ENCODE measurements around the gene SVOPL. TPM values are rescaled to one million over a fixed set of nuclear protein-coding genes. Genes with fewer than 3 reads are reported as not detected.

SVOPL gene
- total and polyA plus RNA-seq, 2 donors (not counting 3 experiments of a cell fraction or from before 2014, with no cell fraction given), result not detected

DNA sequence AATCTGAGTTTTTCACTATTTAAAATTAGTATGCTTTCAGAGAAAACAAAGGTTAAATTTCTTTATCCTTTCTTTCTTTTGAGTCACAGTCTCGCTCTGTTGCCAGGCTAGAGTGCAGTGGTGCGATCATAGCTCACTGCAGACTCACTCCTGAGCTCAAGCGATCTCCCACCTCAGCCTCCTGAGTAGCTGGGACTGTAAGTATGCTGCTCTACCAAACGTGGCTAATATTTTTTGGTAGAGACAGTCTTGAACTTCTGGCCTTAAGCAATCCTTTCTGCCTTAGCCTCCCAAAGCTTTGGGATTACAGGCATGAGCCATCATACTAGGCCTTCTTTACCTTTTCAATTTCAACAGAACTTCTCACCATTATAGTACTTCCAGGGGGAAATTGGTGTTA lies 127.4 kb downstream of the SVOPL start:
- POLR2A ChIA-PET, result no interaction called here
- no peak overlapping the region for H3K9ac ChIP-seq (replicated peaks; ENCODE audit: extremely low read depth, insufficient read depth, low read length)
- FAIRE-seq, result no peak

More for the DNA sequence above, 127.4 kb downstream of the SVOPL start:
- Histone ChIP-seq H3K9me1 (replicated peaks; ENCODE audit: control insufficient read depth, extremely low read depth, insufficient read depth, low read length) (no peaks in the 10 kb centered on the region), H3K4me2 (ENCODE audit: insufficient read depth, low read length) (no peak overlapping the region), H3K79me2 (ENCODE audit: control insufficient read depth, insufficient read depth, low read length) (no peaks in the 10 kb centered on the region), H3K36me3 (ENCODE audit: control insufficient read depth in 2 of 2, extremely low read depth in 1 of 2, insufficient read depth in 2 of 2, low read length in 2 of 2) (peaks cover 3 to 4% of the 10 kb centered on the region in 2 experiments), H3K9me3 (replicated peaks; ENCODE audit: control insufficient read depth, insufficient read depth, low read length) (no peaks in the 10 kb centered on the region), H3K27me3 (ENCODE audit: control insufficient read depth in 2 of 2, insufficient read depth in 2 of 2, low read length in 2 of 2) (no peaks in the 10 kb centered on the region), H3K27ac (ENCODE audit: insufficient read depth, low read depth, low read length) (no peak overlapping the region), H3K4me3 (replicated peaks in 1 of 3; ENCODE audit: insufficient read depth in 1 of 3, low read depth in 1 of 3, low read length in 3 of 3) (no peak overlapping the region), H3K4me1 (ENCODE audit: control insufficient read depth, extremely low read depth, insufficient read depth, low read length) (no peaks in the 10 kb centered on the region), H2AFZ (ENCODE audit: low read depth, low read length) (no peak overlapping the region), H4K20me1 (replicated peaks; ENCODE audit: control insufficient read depth, extremely low read depth, insufficient read depth, low read length) (no peaks in the 10 kb centered on the region)
- intact Hi-C loops (cut with micrococcal nuclease) (loop anchor here (10.0 kb wide), 1 partner anchor 109 kb away; the partner anchor contains the start of gene TRIM24), dilution Hi-C loops (cut with MboI; ENCODE audit: extremely low pct_ligation_motif_present, low sequenced_read_pairs) (no loop called here)
- BruUV-seq (replicated peaks), result no TSS peak
- TF ChIP-seq GATA2 (IDR thresholded peaks at IDR 0.05; ENCODE audit: insufficient read depth, insufficient read length, low read depth, low read length), result no peak
- TF ChIP-seq POLR2A (IDR thresholded peaks at IDR 0.05; ENCODE audit: low read depth, low read length), result no peak
- TF ChIP-seq, protein P1, sequence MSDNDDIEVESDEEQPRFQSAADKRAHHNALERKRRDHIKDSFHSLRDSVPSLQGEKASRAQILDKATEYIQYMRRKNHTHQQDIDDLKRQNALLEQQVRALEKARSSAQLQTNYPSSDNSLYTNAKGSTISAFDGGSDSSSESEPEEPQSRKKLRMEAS (IDR thresholded peaks at IDR 0.05; ENCODE audit: insufficient read depth, insufficient read length), result no peak
- TF ChIP-seq MYC (IDR thresholded peaks at IDR 0.05; ENCODE audit: low read depth, low read length), result no peak
- no peak for TF ChIP-seq EZH2 (IDR thresholded peaks at IDR 0.05; ENCODE audit: borderline replicate concordance, low read depth, low read length, severe bottlenecking)
- TF ChIP-seq CTCF (IDR thresholded peaks at IDR 0.05; ENCODE audit: extremely low read depth in 1 of 2, insufficient read depth in 1 of 2, low read depth in 1 of 2, low read length in 2 of 2), result no peak
- TF ChIP-seq JUN (IDR thresholded peaks at IDR 0.05; ENCODE audit: borderline replicate concordance, insufficient read depth, insufficient read length, low read depth), result no peak
- no peak for TF ChIP-seq POLR2AphosphoS5 (IDR thresholded peaks at IDR 0.05; ENCODE audit: insufficient read depth, low read depth, low read length)
- TF ChIP-seq FOS (IDR thresholded peaks at IDR 0.05; ENCODE audit: borderline replicate concordance, insufficient read depth, low read length), result no peak
- DNase-seq (ENCODE audit: low read depth, low spot score), result no peak
- CTCF ChIA-PET, result no interaction called here
